HCT116 (cell line): ENCODE data around the gene ZXDC. TPM values are rescaled to one million over a fixed set of nuclear protein-coding genes. Genes with fewer than 3 reads are reported as not detected.

Experiments
- ATAC-seq: fragments of 200-7000 bp; cut with Tn5 transposase; 2 replicates; pipeline ENCODE4 v1.9.1; 2020; ENCODE audit warnings: mild to moderate bottlenecking, moderate library complexity
- BruUV-seq: library from RNA; stranded (reverse); fragments of 400-500 nt; replicated peaks from 2 replicates; lab custom pipeline; 2021; lab: Mats Ljungman, UMichigan
- CTCF ChIA-PET: fragments of 300-600 bp; sonication (Branson Sonifier 250); formaldehyde crosslinking; loops from one replicate; lab custom pipeline; 2021; ENCODE audit warnings: antibody characterized with exemption; lab: Charles Lee
- POLR2A ChIA-PET: fragments of 300-600, 350-600 bp; sonication (Branson Sonifier 250); formaldehyde crosslinking; loops from one replicate; lab custom pipeline; 2021; ENCODE audit warnings: antibody characterized with exemption; lab: Charles Lee
- RAD21 ChIA-PET, 2 experiments: fragments of 300-600 bp; sonication (Branson Sonifier 250); formaldehyde crosslinking; loops; one replicate each; lab custom pipeline; 2023; ENCODE audit warnings: low total read pairs in 2 of 2; ENCODE audit not compliant: uncharacterized antibody in 2 of 2, unreplicated experiment in 2 of 2, low non-redundant PET in 1 of 2; lab: Charles Lee
- DNase-seq: peaks from one replicate; pipeline ENCODE4 v3.0.0-alpha.2; 2010; ENCODE audit warnings: low read depth, low spot score
- H2AFZ ChIP-seq: fragments of 200-600 bp; shearing (Covaris generic), sonication (generic); 2 replicates; pipeline ENCODE4 v1.6.1; 2017; ENCODE audit warnings: low read depth, mixed run types, mixed read lengths, antibody characterized with exemption, low read length; ENCODE audit not compliant: poor library complexity, severe bottlenecking
- H3K27ac ChIP-seq: 2 replicates; pipeline ENCODE4 v1.5.1; 2012; ENCODE audit warnings: low read depth, low read length
- H3K27me3 ChIP-seq: fragments of 200-600 bp; sonication (generic); 2 replicates; pipeline ENCODE4 v1.6.1; 2016; ENCODE audit warnings: mixed run types, low read length, mixed read lengths; ENCODE audit not compliant: insufficient read depth
- H3K36me3 ChIP-seq, 2 experiments: fragments of 200-500 bp in 1 of 2; fragments of 200-600 bp in 1 of 2; sonication (Bioruptor generic) in 1 of 2; sonication (generic) in 1 of 2; 2 replicates each; pipeline versions ENCODE4 v1.5.1 to v1.6.1; 2014 to 2016; ENCODE audit warnings: low read length in 2 of 2, inconsistent platforms in 1 of 2, mixed read lengths in 1 of 2, mixed run types in 1 of 2; ENCODE audit not compliant: insufficient read depth in 2 of 2, control insufficient read depth in 1 of 2
- H3K4me1 ChIP-seq, 2 experiments: fragments of 200-600 bp in 1 of 2; sonication (generic) in 1 of 2; 2 replicates each; pipeline versions ENCODE4 v1.5.1 to v1.6.1; 2012 to 2017; ENCODE audit warnings: low read length in 2 of 2, inconsistent platforms in 1 of 2, mild to moderate bottlenecking in 1 of 2, mixed read lengths in 1 of 2, mixed run types in 1 of 2, moderate library complexity in 1 of 2; ENCODE audit not compliant: insufficient read depth in 2 of 2, control insufficient read depth in 1 of 2
- H3K4me2 ChIP-seq: fragments of 200-600 bp; sonication (generic); 2 replicates; pipeline ENCODE4 v1.6.1; 2017; ENCODE audit warnings: mixed run types, low read length, mixed read lengths
- H3K4me3 ChIP-seq, 2 experiments: fragments of 200-600 bp in 1 of 2; sonication (generic) in 1 of 2; replicated peaks in 1 of 2; 2 replicates each; pipeline ENCODE4 v1.5.1; 2011 to 2016; ENCODE audit warnings: low read length in 2 of 2, control low read depth in 1 of 2, low read depth in 1 of 2, mild to moderate bottlenecking in 1 of 2, mixed read lengths in 1 of 2, mixed run types in 1 of 2
- H3K79me2 ChIP-seq: fragments of 200-600 bp; sonication (generic); 2 replicates; pipeline ENCODE4 v1.6.1; 2017; ENCODE audit warnings: mild to moderate bottlenecking, mixed run types, low read length, moderate library complexity, mixed read lengths; ENCODE audit not compliant: insufficient read depth
- H3K9ac ChIP-seq: fragments of 200-600 bp; sonication (generic); 2 replicates; pipeline ENCODE4 v1.6.1; 2016; ENCODE audit warnings: low read length, mixed read lengths
- H3K9me2 ChIP-seq: fragments of 200-600 bp; sonication (generic), shearing (Covaris generic); 2 replicates; pipeline ENCODE4 v1.6.1; 2017; ENCODE audit warnings: mixed run types, mild to moderate bottlenecking, moderate library complexity; ENCODE audit not compliant: insufficient read depth
- H3K9me3 ChIP-seq, 2 experiments: fragments of 200-500 bp in 1 of 2; fragments of 200-600 bp in 1 of 2; sonication (Bioruptor generic) in 1 of 2; sonication (generic) in 1 of 2; 2 replicates each; pipeline ENCODE4 v1.6.1; 2014 to 2017; ENCODE audit warnings: low read length in 2 of 2, mixed read lengths in 2 of 2, inconsistent platforms in 1 of 2, low read depth in 1 of 2, mild to moderate bottlenecking in 1 of 2, mixed run types in 1 of 2, moderate library complexity in 1 of 2; ENCODE audit not compliant: control insufficient read depth in 1 of 2, insufficient read depth in 1 of 2
- H4K20me1 ChIP-seq: fragments of 200-600 bp; sonication (generic), shearing (Covaris generic); 2 replicates; pipeline ENCODE4 v1.6.1; 2017; ENCODE audit warnings: mixed run types, mild to moderate bottlenecking, moderate library complexity; ENCODE audit not compliant: insufficient read depth
- FOSL1 ChIP-seq: IDR thresholded peaks from 2 replicates; pipeline ENCODE4 v1.6.1; 2012; ENCODE audit warnings: low read depth
- POLR2AphosphoS5 ChIP-seq: IDR thresholded peaks from 2 replicates; pipeline ENCODE4 v1.6.1; 2011; ENCODE audit warnings: mild to moderate bottlenecking, low read depth, low read length, moderate library complexity
- TCF7L2 ChIP-seq: IDR thresholded peaks from 2 replicates; pipeline ENCODE4 v1.7.0; 2011; ENCODE audit warnings: borderline replicate concordance, inconsistent platforms; ENCODE audit not compliant: insufficient read depth, insufficient read length; ENCODE audit errors: extremely low read depth
- intact Hi-C: fragments of 100-400 bp; cut with micrococcal nuclease; formaldehyde crosslinking; loops from 2 replicates; pipeline ENCODE4 v1.10.0; 2022
- total RNA-seq: library from RNA; stranded (reverse); gene quantifications from one replicate; pipeline ENCODE4 v1.2.1, GENCODE V29; 2021; ENCODE audit not compliant: unreplicated experiment
- TF ChIP-seq, protein P1 (sequence below), 3 experiments: fragments of 200-600 bp in 1 of 3; sonication (generic) in 1 of 3; IDR thresholded peaks in 2 of 3; conservative IDR thresholded peaks in 1 of 3; 2 replicates each; pipeline ENCODE4 v1.5.1; 2012 to 2017; ENCODE audit warnings: low read depth in 2 of 3, low read length in 2 of 3, antibody characterized with exemption in 1 of 3, borderline replicate concordance in 1 of 3, control low read depth in 1 of 3, mild to moderate bottlenecking in 1 of 3, mixed read lengths in 1 of 3, mixed run types in 1 of 3, moderate library complexity in 1 of 3; ENCODE audit not compliant: insufficient read depth in 1 of 3
- TF ChIP-seq, protein P2 (sequence below): IDR thresholded peaks from 2 replicates; pipeline ENCODE4 v1.6.1; 2012; ENCODE audit warnings: low read depth
- TF ChIP-seq, protein P3 (sequence below): IDR thresholded peaks from 2 replicates; pipeline ENCODE4 v1.6.1; 2012

The ZXDC gene
- total RNA-seq, 1 experiment from 2014 or later, result 29.9 TPM

DNA sequence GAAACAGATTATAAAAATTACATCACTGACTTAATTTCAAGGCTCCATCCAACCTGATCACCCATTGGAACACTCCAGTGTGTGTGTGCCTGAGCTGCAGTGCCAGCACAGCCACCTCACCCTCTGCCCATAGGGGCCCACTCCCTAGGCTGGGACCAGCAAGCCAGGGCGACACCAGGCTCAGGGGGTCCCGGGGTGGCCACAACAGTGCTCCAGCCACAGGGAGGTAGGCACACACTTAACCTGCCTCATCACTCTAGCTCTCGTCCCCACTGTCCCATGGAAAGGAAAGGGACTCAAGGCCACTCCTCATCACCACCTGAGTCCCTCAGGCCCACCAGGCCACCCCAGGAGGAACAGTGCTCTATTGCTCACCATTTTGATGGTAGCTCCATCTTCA lies 24.9 kb downstream of the ZXDC start (continued):
- TF ChIP-seq, protein P1, sequence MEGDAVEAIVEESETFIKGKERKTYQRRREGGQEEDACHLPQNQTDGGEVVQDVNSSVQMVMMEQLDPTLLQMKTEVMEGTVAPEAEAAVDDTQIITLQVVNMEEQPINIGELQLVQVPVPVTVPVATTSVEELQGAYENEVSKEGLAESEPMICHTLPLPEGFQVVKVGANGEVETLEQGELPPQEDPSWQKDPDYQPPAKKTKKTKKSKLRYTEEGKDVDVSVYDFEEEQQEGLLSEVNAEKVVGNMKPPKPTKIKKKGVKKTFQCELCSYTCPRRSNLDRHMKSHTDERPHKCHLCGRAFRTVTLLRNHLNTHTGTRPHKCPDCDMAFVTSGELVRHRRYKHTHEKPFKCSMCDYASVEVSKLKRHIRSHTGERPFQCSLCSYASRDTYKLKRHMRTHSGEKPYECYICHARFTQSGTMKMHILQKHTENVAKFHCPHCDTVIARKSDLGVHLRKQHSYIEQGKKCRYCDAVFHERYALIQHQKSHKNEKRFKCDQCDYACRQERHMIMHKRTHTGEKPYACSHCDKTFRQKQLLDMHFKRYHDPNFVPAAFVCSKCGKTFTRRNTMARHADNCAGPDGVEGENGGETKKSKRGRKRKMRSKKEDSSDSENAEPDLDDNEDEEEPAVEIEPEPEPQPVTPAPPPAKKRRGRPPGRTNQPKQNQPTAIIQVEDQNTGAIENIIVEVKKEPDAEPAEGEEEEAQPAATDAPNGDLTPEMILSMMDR (IDR thresholded peaks at IDR 0.05 in 2 of 3, conservative IDR thresholded peaks at IDR 0.05 in 1 of 3; ENCODE audit: borderline replicate concordance in 1 of 3, insufficient read depth in 1 of 3, low read depth in 2 of 3, low read length in 2 of 3), result no peak
- TF ChIP-seq, all 23 proteins: peak for 0

DNA sequence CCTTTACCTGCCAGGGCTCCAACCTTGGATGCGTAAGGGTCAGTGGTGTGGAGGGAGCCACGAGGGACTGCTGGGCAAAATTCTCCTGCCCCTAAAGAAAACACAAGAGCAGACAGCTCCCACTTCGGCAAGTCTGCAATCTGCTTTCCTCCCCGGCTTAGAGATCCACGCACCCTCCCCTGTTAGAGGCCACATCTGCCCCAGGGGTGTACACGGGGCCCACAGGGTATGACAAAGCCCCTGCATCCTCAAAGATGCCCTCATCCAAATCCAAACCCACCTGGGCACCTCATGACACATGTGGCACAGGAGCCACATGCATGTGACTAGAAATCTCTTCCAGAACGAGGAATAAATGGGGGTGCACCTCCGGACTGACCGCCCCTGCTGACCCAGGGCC lies 25.5 kb downstream of the ZXDC start:
- no peak for ATAC-seq
- POLR2A ChIA-PET, result no interaction called here
- peaks cover 19 to 20% of the 10 kb centered on the region in 2 experiments; a peak in 3 of 4 replicates for H3K36me3 ChIP-seq

More for the DNA sequence above, 25.5 kb downstream of the ZXDC start:
- ChIA-PET RAD21 (no interaction called here), CTCF (no interaction called here)
- Histone ChIP-seq H3K4me1 (no peaks in the 10 kb centered on the region), H3K4me2 (no peak overlapping the region), H3K79me2 (peaks cover 13% of the 10 kb centered on the region), H3K27ac (no peak overlapping the region), H3K9me3 (no peaks in the 10 kb centered on the region), H3K9ac (no peak overlapping the region), H3K4me3 (no peak overlapping the region), H3K9me2 (no peaks in the 10 kb centered on the region), H2AFZ (no peak overlapping the region), H3K27me3 (no peaks in the 10 kb centered on the region), H4K20me1 (no peaks in the 10 kb centered on the region)
- BruUV-seq, result no TSS peak
- intact Hi-C loops, result no loop called here
- TF ChIP-seq, protein P2, sequence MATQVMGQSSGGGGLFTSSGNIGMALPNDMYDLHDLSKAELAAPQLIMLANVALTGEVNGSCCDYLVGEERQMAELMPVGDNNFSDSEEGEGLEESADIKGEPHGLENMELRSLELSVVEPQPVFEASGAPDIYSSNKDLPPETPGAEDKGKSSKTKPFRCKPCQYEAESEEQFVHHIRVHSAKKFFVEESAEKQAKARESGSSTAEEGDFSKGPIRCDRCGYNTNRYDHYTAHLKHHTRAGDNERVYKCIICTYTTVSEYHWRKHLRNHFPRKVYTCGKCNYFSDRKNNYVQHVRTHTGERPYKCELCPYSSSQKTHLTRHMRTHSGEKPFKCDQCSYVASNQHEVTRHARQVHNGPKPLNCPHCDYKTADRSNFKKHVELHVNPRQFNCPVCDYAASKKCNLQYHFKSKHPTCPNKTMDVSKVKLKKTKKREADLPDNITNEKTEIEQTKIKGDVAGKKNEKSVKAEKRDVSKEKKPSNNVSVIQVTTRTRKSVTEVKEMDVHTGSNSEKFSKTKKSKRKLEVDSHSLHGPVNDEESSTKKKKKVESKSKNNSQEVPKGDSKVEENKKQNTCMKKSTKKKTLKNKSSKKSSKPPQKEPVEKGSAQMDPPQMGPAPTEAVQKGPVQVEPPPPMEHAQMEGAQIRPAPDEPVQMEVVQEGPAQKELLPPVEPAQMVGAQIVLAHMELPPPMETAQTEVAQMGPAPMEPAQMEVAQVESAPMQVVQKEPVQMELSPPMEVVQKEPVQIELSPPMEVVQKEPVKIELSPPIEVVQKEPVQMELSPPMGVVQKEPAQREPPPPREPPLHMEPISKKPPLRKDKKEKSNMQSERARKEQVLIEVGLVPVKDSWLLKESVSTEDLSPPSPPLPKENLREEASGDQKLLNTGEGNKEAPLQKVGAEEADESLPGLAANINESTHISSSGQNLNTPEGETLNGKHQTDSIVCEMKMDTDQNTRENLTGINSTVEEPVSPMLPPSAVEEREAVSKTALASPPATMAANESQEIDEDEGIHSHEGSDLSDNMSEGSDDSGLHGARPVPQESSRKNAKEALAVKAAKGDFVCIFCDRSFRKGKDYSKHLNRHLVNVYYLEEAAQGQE, result no peak
- TF ChIP-seq POLR2AphosphoS5 (no peak), FOSL1 (no peak), TCF7L2 (no peak)
- TF ChIP-seq, protein P3, sequence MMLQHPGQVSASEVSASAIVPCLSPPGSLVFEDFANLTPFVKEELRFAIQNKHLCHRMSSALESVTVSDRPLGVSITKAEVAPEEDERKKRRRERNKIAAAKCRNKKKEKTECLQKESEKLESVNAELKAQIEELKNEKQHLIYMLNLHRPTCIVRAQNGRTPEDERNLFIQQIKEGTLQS, result no peak
- no peak for DNase-seq
